Stimulated activated CD8-positive, alpha-beta memory T cell treated with anti-CD3 and anti-CD28 coated beads, Interleukin-2, amount 100 ng/mL, for 1 hour (primary cell): Measurements from ENCODE around the gene DHDDS.
"Not testable (repeated sequence)": the region's sequence is repeated elsewhere in the genome, so short reads cannot be mapped to it uniquely, and the experiment has no call there.

Experiments
- DNase-seq, 2 donors: peaks; one replicate each; pipeline ENCODE4 v3.0.0-alpha.2; 2020; ENCODE audit warnings: low read depth in 2 of 2

Gene DHDDS, protein sequence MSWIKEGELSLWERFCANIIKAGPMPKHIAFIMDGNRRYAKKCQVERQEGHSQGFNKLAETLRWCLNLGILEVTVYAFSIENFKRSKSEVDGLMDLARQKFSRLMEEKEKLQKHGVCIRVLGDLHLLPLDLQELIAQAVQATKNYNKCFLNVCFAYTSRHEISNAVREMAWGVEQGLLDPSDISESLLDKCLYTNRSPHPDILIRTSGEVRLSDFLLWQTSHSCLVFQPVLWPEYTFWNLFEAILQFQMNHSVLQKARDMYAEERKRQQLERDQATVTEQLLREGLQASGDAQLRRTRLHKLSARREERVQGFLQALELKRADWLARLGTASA

DNA sequence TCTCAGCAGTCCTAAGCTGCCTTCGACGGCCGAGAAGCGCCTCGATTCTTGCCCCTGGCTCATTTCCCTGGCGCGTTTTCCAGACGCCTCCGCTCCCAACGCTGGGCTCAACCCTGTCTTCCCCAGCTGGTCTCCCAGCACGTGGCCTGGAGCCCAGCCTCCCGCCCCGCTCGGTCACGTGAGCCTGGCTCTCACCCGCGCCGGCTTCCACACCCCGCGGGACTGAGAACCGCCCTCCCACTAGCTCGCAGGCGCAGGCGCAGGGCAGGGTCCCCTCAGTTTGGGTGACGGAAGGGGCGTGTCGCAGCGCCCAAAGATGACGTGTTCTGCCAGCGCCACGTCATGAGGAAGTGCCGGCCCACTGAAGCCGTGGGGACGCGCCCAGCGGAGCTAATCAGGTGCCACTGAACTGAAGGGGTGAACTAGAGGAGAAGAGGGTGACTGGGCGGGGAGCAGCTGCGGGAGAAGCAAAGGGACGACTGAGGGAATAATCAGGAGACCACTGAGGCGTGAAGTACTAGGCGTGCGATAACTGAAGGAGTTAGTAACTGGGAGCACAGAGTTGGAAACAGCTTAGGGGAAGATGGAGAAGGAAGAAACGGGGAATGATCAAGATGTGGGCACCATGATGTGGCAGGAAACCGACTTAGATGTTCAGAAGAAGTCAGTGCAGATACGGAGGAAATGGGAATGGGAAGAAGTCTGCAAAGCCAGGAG is at the start of gene DHDDS:
TSS of gene DHDDS (plus strand) at position 343 of the 717 bp plus-strand sequence. CDS start 625 bp downstream, outside the sequence.
- DNase-seq: peak; percentile 97

DNA sequence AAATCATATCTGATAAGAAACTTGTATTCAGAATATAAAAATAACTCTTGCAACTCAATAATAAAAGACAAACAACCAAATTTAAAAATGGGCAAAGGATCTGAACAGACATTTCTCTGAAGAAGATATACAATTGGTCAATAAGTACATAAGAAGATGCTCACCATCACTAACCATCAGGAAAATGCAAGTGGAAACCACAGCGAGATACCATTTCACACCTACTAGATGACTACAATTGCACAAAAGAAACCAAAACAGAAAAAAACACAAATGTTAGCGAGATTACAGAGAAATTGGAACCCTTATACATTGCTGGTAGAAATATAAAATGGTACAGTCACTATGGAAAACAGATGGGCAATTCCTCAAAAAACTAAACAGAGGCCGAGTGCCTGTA is 48.0 kb upstream of the DHDDS start:
- no peak for DNase-seq

DNA sequence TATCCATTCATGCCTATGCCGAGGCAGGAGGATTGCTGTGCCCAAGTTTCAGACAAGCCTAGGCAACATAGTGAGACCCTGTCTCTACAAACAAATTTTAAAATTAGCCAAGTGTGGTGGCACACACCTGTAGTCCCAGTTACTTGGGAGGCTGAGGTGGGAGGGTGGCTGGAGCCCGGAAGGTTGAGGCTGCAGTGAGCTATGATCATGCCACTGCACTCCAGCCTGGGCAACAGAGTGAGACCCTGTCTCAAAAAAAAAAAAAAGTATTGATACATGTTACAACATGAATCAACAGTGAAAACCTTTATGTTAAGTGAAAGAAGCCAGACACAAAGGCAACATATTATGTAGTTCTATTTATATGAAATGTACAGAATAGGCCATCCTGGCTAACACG is 47.1 kb upstream of the DHDDS start:
- DNase-seq: not testable (repeated sequence)

DNA sequence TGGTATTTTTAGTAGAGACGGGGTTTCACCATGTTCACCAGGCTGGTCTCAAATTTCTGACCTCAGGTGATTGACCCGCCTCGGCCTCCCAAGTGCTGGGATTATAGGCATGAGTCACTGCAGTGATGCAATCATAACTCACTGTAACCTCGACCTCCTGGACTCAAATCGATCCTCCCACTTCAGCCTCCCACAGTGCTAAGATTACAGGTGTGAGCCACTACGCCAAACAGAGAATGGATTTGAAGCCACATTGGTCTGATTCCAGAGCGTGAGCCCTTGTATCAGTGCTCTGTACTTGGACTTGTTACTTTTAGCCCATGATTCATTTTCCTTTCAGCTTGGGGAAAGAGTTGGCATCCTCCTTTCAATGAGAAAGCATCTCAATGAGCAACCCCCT is 44.7 kb upstream of the DHDDS start:
- DNase-seq: no peak

DNA sequence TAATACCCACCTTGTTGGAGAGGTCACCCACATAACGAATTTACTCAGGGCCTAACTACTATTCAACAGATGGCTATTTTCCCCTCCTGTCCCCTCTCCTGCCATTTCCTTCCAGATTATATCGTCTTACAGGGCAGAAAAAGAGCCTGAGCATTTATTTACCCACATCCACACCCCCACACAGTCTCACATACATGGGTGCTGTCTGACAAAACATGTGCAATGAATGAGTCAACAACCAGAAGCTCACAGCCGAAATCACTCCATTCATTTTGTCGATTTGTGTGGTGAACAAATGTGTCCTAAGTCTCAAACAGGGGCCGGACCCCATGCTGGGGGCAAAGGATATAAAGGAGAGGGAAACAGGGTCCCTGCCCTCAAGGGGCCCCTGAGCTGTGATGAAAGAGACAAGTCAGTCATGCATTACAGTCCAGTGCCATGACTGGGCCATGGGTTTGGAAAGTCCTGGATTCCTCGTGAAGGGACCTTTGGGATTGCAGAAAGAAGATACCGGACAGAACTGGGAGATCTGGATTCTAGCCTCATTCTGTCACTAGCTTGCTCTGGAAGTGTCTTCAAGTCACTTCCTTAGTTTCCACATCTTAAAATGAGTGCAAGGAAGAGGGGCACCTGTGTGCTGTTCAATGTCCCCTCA is 43.2 kb upstream of the DHDDS start:
- DNase-seq: no peak

DNA sequence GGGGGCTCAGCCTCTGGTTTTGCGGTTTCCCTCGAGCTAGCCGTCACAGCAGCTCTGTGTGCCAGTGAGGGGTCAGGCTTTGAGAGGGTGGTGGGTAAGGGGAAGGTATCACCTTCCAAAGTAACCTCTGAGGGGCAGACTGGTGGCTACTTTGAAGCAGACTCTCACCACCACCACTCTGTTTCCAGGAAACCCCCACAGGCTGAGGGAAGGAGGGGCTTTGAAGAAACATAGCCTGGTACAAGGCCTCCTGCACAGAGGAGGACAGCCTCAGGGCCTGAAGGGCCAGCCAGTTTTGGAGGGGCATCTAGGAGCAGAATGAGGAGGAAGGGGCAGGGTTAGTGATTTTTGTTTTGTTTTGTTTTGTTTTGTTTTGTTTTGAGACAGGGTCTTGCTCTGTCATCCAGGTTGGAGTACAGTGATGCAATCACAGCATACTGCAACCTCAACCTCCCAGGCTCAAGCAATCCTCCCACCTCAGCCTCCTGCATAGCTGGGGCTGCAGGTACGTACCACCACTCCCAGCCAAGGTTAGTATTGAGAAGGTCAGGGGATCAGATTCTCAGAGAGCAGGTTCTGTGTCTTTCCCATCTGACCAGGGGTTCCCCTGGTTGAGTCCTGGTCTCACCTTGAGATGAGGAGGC is 42.4 kb upstream of the DHDDS start:
- no peak for DNase-seq

DNA sequence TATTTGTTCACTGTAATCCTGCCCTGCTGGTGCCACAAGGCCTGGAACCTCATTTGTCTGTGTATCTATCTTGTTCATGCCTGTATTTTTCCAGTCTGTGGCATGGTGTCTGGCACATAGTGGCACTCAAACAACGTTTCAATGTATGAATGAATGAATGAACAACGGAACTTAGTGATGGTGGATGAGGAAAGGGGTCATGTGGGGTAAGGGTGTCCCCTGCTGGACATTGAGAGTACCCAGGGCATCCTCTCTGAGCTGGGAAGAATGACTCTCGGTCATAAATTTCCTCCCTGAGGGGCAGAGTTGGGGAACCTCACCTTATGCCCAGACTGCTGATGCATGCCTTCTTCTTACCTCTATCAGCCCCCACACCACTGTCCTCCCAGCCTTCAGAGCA is 40.7 kb upstream of the DHDDS start:
- no peak for DNase-seq

DNA sequence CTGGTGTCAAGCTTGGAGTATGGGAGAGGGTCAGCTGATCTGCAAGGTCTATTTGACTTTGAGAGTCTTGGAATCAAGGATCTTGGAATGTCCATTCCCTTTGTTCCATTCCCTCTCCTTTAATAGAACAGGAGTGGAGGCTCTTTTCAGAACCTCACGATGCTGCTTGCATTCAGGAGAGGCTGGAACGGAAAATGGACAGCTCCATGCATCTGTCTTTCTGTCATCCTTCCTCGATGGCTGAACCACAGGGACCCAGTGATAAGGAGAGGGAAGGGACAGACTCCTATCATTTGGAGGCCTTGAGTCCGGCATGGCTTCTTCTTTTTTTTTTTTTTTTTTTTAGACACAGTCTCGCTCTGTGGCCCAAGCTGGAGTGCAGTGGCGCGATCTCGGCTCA is 36.4 kb upstream of the DHDDS start:
- no peak for DNase-seq

DNA sequence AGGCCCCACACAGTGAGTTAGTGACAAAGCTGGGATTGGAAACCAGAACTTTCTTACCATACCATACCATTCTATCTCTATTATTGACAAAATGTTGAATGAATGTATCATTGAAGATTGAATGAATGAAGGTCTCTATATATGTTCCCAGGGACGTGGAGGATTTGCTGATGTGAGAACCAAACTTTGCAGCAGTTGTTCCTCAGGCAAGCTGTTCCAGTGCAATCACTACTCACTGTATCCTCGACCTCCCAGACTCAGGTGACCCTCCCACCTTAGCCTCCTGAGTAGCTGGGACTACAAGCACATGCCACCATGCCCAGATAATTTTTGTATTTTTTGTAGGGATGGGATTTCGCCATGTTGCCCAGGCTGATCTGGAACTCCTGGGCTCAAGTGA is 33.1 kb upstream of the DHDDS start:
- DNase-seq: no peak

DNA sequence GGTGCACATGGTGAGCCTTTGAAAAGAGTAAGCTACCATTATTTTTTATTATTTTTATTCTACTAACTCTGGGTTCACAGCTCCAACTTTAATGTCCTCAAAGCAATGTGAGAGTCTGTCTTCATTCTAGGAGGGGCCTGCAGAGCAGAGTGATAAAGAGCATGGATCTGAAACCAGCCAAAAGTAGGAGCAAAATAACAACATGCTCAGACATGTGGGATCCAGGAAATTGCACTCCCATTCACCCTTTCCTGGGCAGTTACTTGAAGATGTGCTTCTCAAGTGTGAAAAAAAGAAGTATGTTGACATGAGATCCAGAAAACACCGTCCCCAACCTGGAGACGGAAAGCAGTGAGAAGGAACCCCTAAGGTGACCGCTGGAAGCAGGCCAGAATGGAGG is 30.2 kb upstream of the DHDDS start:
- DNase-seq: no peak

DNA sequence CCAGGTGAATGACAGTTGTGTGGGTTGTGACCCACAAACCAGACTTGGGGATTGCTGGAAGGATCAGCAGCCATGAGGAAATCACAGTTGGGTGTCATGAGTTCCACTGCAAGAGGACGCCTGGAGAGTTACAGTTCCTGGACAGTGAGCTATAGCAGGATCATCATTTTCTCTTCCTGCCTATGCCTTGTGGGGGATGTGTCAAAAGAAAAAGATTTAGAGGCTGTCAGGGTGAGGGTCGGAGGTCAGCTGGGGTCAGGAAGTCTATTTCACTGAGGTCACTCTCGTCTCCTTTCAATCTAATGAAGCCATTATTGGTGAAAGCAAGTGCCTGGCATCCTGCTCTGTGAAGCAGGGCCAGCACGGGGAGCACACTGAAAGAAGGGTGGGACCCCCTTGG is 28.5 kb upstream of the DHDDS start:
- DNase-seq: no peak

DNA sequence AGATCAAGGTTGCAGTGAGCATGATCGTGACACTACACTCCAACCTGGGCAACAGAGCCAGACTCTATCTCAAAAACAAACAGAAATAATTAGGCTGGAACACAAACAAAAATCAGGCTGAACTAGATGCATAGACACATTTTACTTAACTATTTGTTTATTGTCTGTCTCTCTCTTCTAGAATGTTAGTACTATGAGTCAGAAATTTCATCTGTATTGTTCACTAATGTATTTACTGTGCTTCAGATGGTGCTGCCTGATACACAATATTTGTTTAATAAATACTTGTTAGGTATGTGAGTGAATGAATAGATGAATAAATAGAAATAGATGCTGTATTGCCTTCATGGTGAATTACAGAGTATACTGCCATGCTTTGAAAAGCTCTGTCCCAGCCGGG is 27.5 kb upstream of the DHDDS start:
- DNase-seq: no peak

DNA sequence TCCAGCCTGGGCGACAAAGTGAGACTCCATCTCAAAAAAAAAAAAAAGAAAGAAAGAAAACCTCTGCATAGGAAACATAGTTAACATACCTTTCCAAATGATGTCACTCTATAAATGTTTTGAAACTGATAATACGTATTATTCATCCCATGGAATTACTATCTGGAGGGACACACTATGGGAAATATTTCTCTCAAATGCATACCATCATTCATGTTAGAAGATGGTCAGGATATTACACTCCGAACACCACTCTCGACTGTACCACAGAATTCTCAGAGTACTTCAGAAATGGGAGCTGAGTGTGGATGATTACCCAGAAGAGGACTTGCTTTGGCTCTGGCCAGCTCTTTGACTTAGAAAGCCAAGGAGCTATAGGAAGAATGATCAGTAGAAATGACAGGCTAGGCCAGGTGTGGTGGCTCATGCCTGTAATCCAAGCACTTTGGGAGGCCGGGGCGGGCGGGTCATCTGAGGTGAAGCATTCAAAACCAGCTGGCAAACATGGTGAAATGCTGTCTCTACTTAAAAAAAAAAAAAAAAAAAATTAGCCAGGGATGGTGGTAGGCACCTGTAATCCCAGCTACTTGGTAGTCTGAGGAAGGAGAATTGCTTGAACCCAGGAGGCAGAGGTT is 26.7 kb upstream of the DHDDS start:
- no peak for DNase-seq

DNA sequence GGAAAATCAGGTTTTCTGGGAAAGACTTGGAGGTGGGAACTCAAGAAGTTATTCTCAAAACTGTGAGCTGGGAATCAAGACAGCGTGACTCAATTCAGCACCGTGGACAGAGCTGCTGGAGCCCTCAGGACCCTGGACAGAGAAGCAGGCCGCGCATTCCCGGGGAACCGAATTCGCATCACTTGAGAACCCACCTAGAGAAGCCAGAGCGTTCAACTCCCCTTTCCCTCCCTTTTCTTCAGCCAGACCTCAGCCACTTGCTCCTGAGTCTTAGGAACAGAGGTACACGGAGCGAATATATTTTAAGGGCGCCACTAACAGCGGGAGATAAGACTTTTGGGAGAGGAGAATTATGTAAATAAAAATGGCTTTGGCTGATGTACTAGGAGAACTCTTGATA is 23.5 kb upstream of the DHDDS start:
- peak; percentile 58 to 59 for DNase-seq

DNA sequence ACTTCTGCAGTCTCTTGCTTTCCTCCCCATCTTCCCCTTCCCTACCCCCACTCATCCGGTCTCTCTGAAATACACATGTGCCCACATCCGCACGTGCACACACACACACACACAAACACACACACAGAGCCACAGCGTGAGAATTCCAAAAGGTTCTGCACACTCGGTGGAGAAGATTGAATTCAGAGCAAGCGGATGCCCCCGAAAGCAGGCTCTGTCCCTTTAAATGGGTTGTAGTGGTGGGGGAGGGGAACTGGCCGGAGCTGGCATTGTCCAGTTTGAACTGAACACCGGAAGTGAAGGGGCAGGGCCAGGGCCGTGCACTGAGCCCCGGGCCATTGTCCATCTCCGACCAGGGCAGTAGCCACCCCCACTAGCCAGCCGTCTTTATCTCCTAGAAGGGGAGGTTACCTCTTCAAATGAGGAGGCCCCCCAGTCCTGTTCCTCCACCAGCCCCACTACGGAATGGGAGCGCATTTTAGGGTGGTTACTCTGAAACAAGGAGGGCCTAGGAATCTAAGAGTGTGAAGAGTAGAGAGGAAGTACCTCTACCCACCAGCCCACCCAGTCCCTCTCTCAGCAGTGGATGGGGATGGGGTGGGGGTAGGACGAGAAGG is 22.8 kb upstream of the DHDDS start:
- DNase-seq: no peak

DNA sequence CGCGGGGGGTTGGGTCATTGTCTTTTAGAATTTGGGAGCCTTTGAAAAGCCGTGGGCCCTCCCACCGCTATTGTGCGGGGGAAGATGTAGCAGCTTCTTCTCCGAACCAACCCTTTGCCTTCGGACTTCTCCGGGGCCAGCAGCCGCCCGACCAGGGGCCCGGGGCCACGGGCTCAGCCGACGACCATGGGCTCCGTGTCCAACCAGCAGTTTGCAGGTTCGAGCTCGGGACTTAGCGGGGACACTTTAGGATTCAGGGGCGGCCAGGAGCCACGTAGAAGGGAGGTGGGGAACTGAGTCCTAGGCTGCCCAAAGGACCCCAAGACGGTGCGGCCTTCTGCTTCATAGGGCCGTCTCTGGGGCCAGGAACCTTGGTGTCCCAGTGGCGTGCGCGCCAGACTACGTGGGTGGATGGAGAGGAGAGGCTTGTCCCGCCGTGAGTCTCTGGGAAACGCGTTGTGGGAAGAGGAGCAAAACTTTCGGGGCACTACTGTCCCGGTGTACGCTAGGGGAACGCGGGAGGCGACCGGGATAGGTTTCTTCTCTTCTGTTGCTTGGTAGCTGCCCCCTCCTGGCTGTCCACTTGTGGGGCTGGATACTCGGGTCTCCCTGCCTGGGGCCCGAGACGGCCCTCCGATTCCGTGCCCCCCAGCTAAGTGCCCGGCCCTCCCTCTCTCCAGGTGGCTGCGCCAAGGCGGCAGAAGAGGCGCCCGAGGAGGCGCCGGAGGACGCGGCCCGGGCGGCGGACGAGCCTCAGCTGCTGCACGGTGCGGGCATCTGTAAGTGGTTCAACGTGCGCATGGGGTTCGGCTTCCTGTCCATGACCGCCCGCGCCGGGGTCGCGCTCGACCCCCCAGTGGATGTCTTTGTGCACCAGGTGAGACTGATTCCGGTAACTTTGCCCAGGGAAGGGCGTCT is 21.2 kb upstream of the DHDDS start, which contains the start of gene LIN28A:
TSS of gene LIN28A (plus strand) at position 112 of the 918 bp plus-strand sequence. CDS start at position 187, 75 bp downstream.
- DNase-seq: no peak

DNA sequence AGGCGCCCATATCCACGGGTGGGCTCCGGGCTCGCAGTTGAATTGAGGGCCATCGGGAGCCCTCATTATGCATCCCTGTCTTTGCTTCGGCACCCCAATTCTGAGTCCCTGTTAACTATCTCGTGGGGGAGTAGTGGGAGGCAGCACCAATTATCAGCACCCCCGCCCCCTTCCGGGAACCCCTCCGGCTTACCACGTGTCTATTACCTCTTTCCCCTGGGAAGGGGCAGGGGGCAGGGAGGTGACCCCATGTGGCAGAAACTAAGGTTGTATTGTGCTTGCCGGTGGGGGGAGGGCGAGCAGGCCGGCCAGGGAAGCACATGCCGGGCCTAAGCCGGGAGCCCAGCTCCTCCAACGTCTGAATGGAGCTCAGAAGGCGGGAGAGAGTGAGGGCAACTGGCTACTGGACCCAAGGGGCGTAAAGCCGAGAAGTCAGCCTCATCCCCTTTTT is 20.5 kb upstream of the DHDDS start:
- DNase-seq: no peak

DNA sequence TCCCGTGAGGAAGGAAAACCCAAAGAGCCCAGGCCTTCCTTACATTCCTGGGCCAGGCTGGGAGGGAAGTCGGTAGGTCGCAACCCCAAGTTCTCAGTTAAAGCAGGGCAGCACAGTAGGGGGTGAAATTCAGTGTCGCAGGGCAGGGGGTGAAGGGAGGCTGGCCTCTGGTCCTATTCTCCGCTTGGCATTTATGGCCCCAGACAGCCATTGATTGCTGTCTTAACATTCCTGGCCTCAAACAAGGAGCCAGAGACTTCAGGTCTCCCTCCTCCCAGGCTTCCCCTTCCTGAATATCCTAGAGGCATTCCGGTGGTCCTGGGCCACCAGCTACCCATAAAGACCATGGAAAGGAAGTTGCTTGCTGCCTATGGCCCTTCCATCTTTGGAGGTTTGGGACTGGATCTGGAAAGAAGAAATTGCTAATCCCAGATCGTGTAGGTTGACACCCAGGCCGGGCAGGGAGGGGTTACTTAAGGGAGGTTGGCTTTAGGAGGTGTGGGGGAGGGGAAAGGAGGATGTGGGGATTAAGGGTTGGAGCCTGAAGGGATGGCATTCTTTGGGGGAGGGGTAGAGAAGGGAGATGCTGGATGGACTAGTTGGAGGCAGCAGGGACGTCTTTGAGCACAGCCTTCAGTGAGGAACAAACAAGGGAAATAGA is 19.8 kb upstream of the DHDDS start:
- no peak for DNase-seq

DNA sequence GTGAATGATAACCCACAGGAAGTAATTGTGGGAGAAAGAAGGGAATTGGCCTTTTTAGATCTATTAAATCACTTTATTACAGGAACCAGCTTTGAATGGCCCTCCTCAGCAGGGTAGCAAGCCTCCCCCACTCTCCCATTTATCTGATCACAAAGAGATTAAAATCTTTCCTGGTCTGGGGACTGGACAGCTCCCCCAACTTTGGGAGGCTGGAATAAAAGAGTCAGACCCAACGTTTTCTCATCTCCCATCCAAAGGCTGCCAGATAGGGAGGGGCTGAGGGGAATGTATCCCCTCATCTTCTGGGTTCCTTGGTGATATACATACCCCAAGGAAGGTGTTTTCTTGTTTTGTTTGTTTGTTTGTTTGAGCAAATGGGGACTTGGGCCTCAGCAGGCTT is 19.1 kb upstream of the DHDDS start:
- no peak for DNase-seq
